HCT116 (cell line): Measurements from ENCODE around the gene CASP1. TPM values are rescaled to one million over a fixed set of nuclear protein-coding genes. Genes with fewer than 3 reads are reported as not detected.
"Not testable (repeated sequence)": the region's sequence is repeated elsewhere in the genome, so short reads cannot be mapped to it uniquely, and the experiment has no call there.

Experiments
- ATAC-seq: fragments of 200-7000 bp; cut with Tn5 transposase; 2 replicates; pipeline ENCODE4 v1.9.1; 2020; ENCODE audit warnings: mild to moderate bottlenecking, moderate library complexity
- BruUV-seq: library from RNA; stranded (reverse); fragments of 400-500 nt; replicated peaks from 2 replicates; lab custom pipeline; 2021; lab: Mats Ljungman, UMichigan
- CTCF ChIA-PET: fragments of 300-600 bp; sonication (Branson Sonifier 250); formaldehyde crosslinking; loops from one replicate; lab custom pipeline; 2021; ENCODE audit warnings: antibody characterized with exemption; lab: Charles Lee
- POLR2A ChIA-PET: fragments of 300-600, 350-600 bp; sonication (Branson Sonifier 250); formaldehyde crosslinking; loops from one replicate; lab custom pipeline; 2021; ENCODE audit warnings: antibody characterized with exemption; lab: Charles Lee
- RAD21 ChIA-PET, 2 experiments: fragments of 300-600 bp; sonication (Branson Sonifier 250); formaldehyde crosslinking; loops; one replicate each; lab custom pipeline; 2023; ENCODE audit warnings: low total read pairs in 2 of 2; ENCODE audit not compliant: uncharacterized antibody in 2 of 2, unreplicated experiment in 2 of 2, low non-redundant PET in 1 of 2; lab: Charles Lee
- DNase-seq: peaks from one replicate; pipeline ENCODE4 v3.0.0-alpha.2; 2010; ENCODE audit warnings: low read depth, low spot score
- H2AFZ ChIP-seq: fragments of 200-600 bp; shearing (Covaris generic), sonication (generic); 2 replicates; pipeline ENCODE4 v1.6.1; 2017; ENCODE audit warnings: low read depth, mixed run types, mixed read lengths, antibody characterized with exemption, low read length; ENCODE audit not compliant: poor library complexity, severe bottlenecking
- H3K27ac ChIP-seq: 2 replicates; pipeline ENCODE4 v1.5.1; 2012; ENCODE audit warnings: low read depth, low read length
- H3K27me3 ChIP-seq: fragments of 200-600 bp; sonication (generic); 2 replicates; pipeline ENCODE4 v1.6.1; 2016; ENCODE audit warnings: mixed run types, low read length, mixed read lengths; ENCODE audit not compliant: insufficient read depth
- H3K36me3 ChIP-seq, 2 experiments: fragments of 200-500 bp in 1 of 2; fragments of 200-600 bp in 1 of 2; sonication (Bioruptor generic) in 1 of 2; sonication (generic) in 1 of 2; 2 replicates each; pipeline versions ENCODE4 v1.5.1 to v1.6.1; 2014 to 2016; ENCODE audit warnings: low read length in 2 of 2, inconsistent platforms in 1 of 2, mixed read lengths in 1 of 2, mixed run types in 1 of 2; ENCODE audit not compliant: insufficient read depth in 2 of 2, control insufficient read depth in 1 of 2
- H3K4me1 ChIP-seq, 2 experiments: fragments of 200-600 bp in 1 of 2; sonication (generic) in 1 of 2; 2 replicates each; pipeline versions ENCODE4 v1.5.1 to v1.6.1; 2012 to 2017; ENCODE audit warnings: low read length in 2 of 2, inconsistent platforms in 1 of 2, mild to moderate bottlenecking in 1 of 2, mixed read lengths in 1 of 2, mixed run types in 1 of 2, moderate library complexity in 1 of 2; ENCODE audit not compliant: insufficient read depth in 2 of 2, control insufficient read depth in 1 of 2
- H3K4me2 ChIP-seq: fragments of 200-600 bp; sonication (generic); 2 replicates; pipeline ENCODE4 v1.6.1; 2017; ENCODE audit warnings: mixed run types, low read length, mixed read lengths
- H3K4me3 ChIP-seq, 2 experiments: fragments of 200-600 bp in 1 of 2; sonication (generic) in 1 of 2; replicated peaks in 1 of 2; 2 replicates each; pipeline ENCODE4 v1.5.1; 2011 to 2016; ENCODE audit warnings: low read length in 2 of 2, control low read depth in 1 of 2, low read depth in 1 of 2, mild to moderate bottlenecking in 1 of 2, mixed read lengths in 1 of 2, mixed run types in 1 of 2
- H3K79me2 ChIP-seq: fragments of 200-600 bp; sonication (generic); 2 replicates; pipeline ENCODE4 v1.6.1; 2017; ENCODE audit warnings: mild to moderate bottlenecking, mixed run types, low read length, moderate library complexity, mixed read lengths; ENCODE audit not compliant: insufficient read depth
- H3K9ac ChIP-seq: fragments of 200-600 bp; sonication (generic); 2 replicates; pipeline ENCODE4 v1.6.1; 2016; ENCODE audit warnings: low read length, mixed read lengths
- H3K9me2 ChIP-seq: fragments of 200-600 bp; sonication (generic), shearing (Covaris generic); 2 replicates; pipeline ENCODE4 v1.6.1; 2017; ENCODE audit warnings: mixed run types, mild to moderate bottlenecking, moderate library complexity; ENCODE audit not compliant: insufficient read depth
- H3K9me3 ChIP-seq, 2 experiments: fragments of 200-500 bp in 1 of 2; fragments of 200-600 bp in 1 of 2; sonication (Bioruptor generic) in 1 of 2; sonication (generic) in 1 of 2; 2 replicates each; pipeline ENCODE4 v1.6.1; 2014 to 2017; ENCODE audit warnings: low read length in 2 of 2, mixed read lengths in 2 of 2, inconsistent platforms in 1 of 2, low read depth in 1 of 2, mild to moderate bottlenecking in 1 of 2, mixed run types in 1 of 2, moderate library complexity in 1 of 2; ENCODE audit not compliant: control insufficient read depth in 1 of 2, insufficient read depth in 1 of 2
- H4K20me1 ChIP-seq: fragments of 200-600 bp; sonication (generic), shearing (Covaris generic); 2 replicates; pipeline ENCODE4 v1.6.1; 2017; ENCODE audit warnings: mixed run types, mild to moderate bottlenecking, moderate library complexity; ENCODE audit not compliant: insufficient read depth
- CBX3 ChIP-seq: IDR thresholded peaks from 2 replicates; pipeline ENCODE4 v1.6.1; 2012; ENCODE audit warnings: low read depth
- CEBPB ChIP-seq: IDR thresholded peaks from 2 replicates; pipeline ENCODE4 v1.6.1; 2012; ENCODE audit warnings: low read depth
- CTCF ChIP-seq, 3 experiments: fragments of 200-600 bp in 1 of 3; sonication (generic) in 1 of 3; IDR thresholded peaks in 2 of 3; conservative IDR thresholded peaks in 1 of 3; 2 replicates each; pipeline ENCODE4 v1.5.1; 2012 to 2017; ENCODE audit warnings: low read depth in 2 of 3, low read length in 2 of 3, antibody characterized with exemption in 1 of 3, borderline replicate concordance in 1 of 3, control low read depth in 1 of 3, mild to moderate bottlenecking in 1 of 3, mixed read lengths in 1 of 3, mixed run types in 1 of 3, moderate library complexity in 1 of 3; ENCODE audit not compliant: insufficient read depth in 1 of 3
- EGR1 ChIP-seq: IDR thresholded peaks from 2 replicates; pipeline ENCODE4 v1.6.1; 2012; ENCODE audit warnings: low read depth
- ELF1 ChIP-seq: IDR thresholded peaks from 2 replicates; pipeline ENCODE4 v1.6.1; 2012; ENCODE audit warnings: low read depth, borderline replicate concordance
- EZH2 ChIP-seq: fragments of 200-600 bp; sonication (generic); IDR thresholded peaks from 2 replicates; pipeline ENCODE4 v1.6.1; 2017; ENCODE audit warnings: antibody characterized with exemption, mixed run types
- EZH2phosphoT487 ChIP-seq: fragments of 200-600 bp; IDR thresholded peaks from 2 replicates; pipeline ENCODE4 v1.6.1; 2018; ENCODE audit warnings: antibody characterized with exemption, borderline replicate concordance
- POLR2A ChIP-seq: IDR thresholded peaks from 2 replicates; pipeline ENCODE4 v1.7.0; 2011; ENCODE audit warnings: borderline replicate concordance; ENCODE audit not compliant: insufficient read depth, insufficient read length; ENCODE audit errors: extremely low read depth
- RAD21 ChIP-seq: IDR thresholded peaks from 2 replicates; pipeline ENCODE4 v1.6.1; 2012; ENCODE audit warnings: low read depth, mild to moderate bottlenecking
- YY1 ChIP-seq: IDR thresholded peaks from 2 replicates; pipeline ENCODE4 v1.6.1; 2011; ENCODE audit warnings: low read length, low read depth, moderate library complexity, mild to moderate bottlenecking; ENCODE audit not compliant: insufficient replicate concordance; ENCODE audit errors: extremely low read depth
- ZFX ChIP-seq: fragments of 450-650 bp; IDR thresholded peaks from 2 replicates; pipeline ENCODE4 v1.6.1; 2017
- intact Hi-C: fragments of 100-400 bp; cut with micrococcal nuclease; formaldehyde crosslinking; loops from 2 replicates; pipeline ENCODE4 v1.10.0; 2022
- total RNA-seq: library from RNA; stranded (reverse); gene quantifications from one replicate; pipeline ENCODE4 v1.2.1, GENCODE V29; 2021; ENCODE audit not compliant: unreplicated experiment
- TF ChIP-seq, protein P1 (sequence below): IDR thresholded peaks from 2 replicates; pipeline ENCODE4 v1.6.1; 2012

CASP1 gene
- total RNA-seq, 1 experiment from 2014 or later: not detected

DNA sequence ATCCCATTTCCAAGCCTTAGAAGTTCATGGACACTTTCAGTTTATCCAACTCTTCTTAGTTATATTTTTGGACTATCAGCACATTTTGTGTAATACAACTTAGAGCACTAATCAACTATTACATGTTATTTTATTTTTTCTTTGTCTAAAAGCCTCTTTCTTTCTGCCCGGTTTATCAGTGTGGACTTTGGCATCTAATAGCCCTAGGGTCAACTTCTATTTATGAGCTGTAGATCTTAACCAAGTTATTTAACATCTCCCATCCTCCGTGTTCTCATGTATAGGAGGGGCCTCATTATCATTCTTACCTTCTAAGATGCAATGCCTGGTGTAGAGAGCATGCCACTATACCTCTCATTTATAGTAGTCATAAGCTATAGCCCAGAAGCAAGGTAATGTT lies 5.8 kb upstream of the CASP1 start:
- ChIA-PET RAD21 (no interaction called here), CTCF (no interaction called here), POLR2A (no interaction called here)
- intact Hi-C loops: no loop called here
- H3K4me2 ChIP-seq: no peak overlapping the region
- H3K9ac ChIP-seq: no peak overlapping the region
- no peak for ATAC-seq
- H2AFZ ChIP-seq: no peak overlapping the region
- no peaks in the 10 kb centered on the region for H3K27me3 ChIP-seq
- no peaks in the 10 kb centered on the region for H3K9me2 ChIP-seq
- H3K9me3 ChIP-seq: no peaks in the 10 kb centered on the region
- no peaks in the 10 kb centered on the region for H3K4me1 ChIP-seq
- no peaks in the 10 kb centered on the region for H4K20me1 ChIP-seq
- H3K4me3 ChIP-seq: no peak overlapping the region
- no peak overlapping the region for H3K27ac ChIP-seq
- H3K79me2 ChIP-seq: no peaks in the 10 kb centered on the region
- no peak for DNase-seq
- no TSS peak for BruUV-seq
- TF ChIP-seq POLR2A (no peak), ELF1 (no peak)
- H3K36me3 ChIP-seq: no peaks in the 10 kb centered on the region

DNA sequence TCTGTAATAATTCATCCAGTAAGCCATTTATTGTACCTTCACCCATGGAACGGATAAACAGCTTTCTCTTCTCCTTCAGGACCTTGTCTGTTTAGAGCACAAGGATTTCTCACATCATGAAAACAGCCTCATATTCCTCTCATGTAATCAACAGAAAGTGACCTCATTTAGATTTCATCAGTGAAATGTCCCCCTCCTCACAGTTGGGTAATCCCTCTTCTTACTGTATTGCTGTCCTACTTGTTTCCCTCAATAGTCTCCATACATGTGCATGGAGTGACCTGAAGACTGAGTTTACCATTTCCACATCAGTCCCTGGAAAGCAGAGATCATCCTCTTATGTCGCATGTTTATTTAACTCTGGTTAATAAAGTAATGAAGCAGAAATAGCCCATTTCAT lies 556 bp downstream of the CASP1 start:
- H4K20me1 ChIP-seq, H3K36me3 ChIP-seq, H3K4me3 ChIP-seq, BruUV-seq, CTCF ChIA-PET, H3K27me3 ChIP-seq, H3K4me2 ChIP-seq, H3K9me3 ChIP-seq, POLR2A ChIA-PET, DNase-seq, intact Hi-C loops, H2AFZ ChIP-seq, H3K9ac ChIP-seq, H3K4me1 ChIP-seq, H3K79me2 ChIP-seq, H3K9me2 ChIP-seq, H3K27ac ChIP-seq, RAD21 ChIA-PET, ATAC-seq: not testable (repeated sequence)

DNA sequence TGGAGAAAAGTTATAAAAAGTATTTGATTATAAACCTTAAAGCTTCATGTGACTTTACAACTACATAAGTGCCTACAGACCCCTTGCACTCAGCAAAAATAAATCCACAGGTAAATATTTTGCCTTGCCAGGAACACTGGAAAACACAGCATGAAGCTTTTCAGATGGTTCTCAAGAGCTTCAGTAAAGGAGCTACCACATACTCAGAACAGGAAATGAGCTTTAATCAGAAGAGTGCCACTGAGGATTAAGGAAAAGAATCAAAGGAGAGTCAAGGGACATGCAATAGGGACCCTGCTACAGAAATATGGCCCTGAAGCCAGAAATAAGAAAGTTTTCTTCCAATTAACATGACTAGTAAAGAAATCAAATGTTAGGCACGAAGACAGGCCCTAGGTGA lies 1.2 kb downstream of the CASP1 start:
- H3K9me3 ChIP-seq: no peaks in the 10 kb centered on the region
- no peak overlapping the region for H3K4me3 ChIP-seq
- H3K27ac ChIP-seq: no peak overlapping the region
- H4K20me1 ChIP-seq: no peaks in the 10 kb centered on the region
- ChIA-PET CTCF (no interaction called here), POLR2A (no interaction called here), RAD21 (no interaction called here)
- no peaks in the 10 kb centered on the region for H3K27me3 ChIP-seq
- no peak overlapping the region for H3K4me2 ChIP-seq
- H3K9me2 ChIP-seq: no peaks in the 10 kb centered on the region
- no peak overlapping the region for H2AFZ ChIP-seq
- no peak overlapping the region for H3K9ac ChIP-seq
- BruUV-seq: no TSS peak
- no peaks in the 10 kb centered on the region for H3K36me3 ChIP-seq
- DNase-seq (no peak), ATAC-seq (no peak)
- intact Hi-C loops: no loop called here
- no peaks in the 10 kb centered on the region for H3K79me2 ChIP-seq
- no peaks in the 10 kb centered on the region for H3K4me1 ChIP-seq
- TF ChIP-seq, protein P1, sequence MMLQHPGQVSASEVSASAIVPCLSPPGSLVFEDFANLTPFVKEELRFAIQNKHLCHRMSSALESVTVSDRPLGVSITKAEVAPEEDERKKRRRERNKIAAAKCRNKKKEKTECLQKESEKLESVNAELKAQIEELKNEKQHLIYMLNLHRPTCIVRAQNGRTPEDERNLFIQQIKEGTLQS: no peak
- TF ChIP-seq POLR2A (no peak), EGR1 (no peak), CTCF (IDR thresholded peaks at IDR 0.05 in 2 of 3, conservative IDR thresholded peaks at IDR 0.05 in 1 of 3; ENCODE audit: borderline replicate concordance in 1 of 3, insufficient read depth in 1 of 3, low read depth in 2 of 3, low read length in 2 of 3) (no peak), ZFX (no peak), EZH2phosphoT487 (no peak), EZH2 (no peak), YY1 (no peak), CBX3 (no peak), RAD21 (no peak), CEBPB (no peak), ELF1 (no peak)
